ENCODE results near the gene TOMM5. TPM values are rescaled to one million over a fixed set of nuclear protein-coding genes. Genes with fewer than 3 reads are reported as not detected.

TOMM5 gene
- 118 and 122 TPM in 2 replicates for total RNA-seq

- DNase-seq (ENCODE audit: low read depth in 2 of 2) = peak; percentile 95 to 96
Measured at GRCh38 chr9:37592108-37592951, at the start of gene TOMM5. Gene TOMM5, minus strand, starts transcription at chr9:37592597. Its CDS starts 65 bp downstream, at chr9:37592532.

- DNase-seq (ENCODE audit: low read depth in 2 of 2) = no peak
Measured at GRCh38 chr9:37641331-37641730, 48.9 kb upstream of the TOMM5 start.

GRCh38 chr9:37640246-37640645 lies 47.8 kb upstream of the TOMM5 start:
- no peak for DNase-seq (ENCODE audit: low read depth in 2 of 2)

- no peak for DNase-seq (ENCODE audit: low read depth in 2 of 2)
Measured at GRCh38 chr9:37639841-37640240, 47.4 kb upstream of the TOMM5 start.

GRCh38 chr9:37639109-37639762 lies 46.8 kb upstream of the TOMM5 start:
- DNase-seq (ENCODE audit: low read depth in 2 of 2) = no peak

- no peak for DNase-seq (ENCODE audit: low read depth in 2 of 2)
Measured at GRCh38 chr9:37636511-37637448, 44.4 kb upstream of the TOMM5 start.

- DNase-seq (ENCODE audit: low read depth in 2 of 2) = no peak
Measured at GRCh38 chr9:37635808-37636207, 43.4 kb upstream of the TOMM5 start.

- no peak for DNase-seq (ENCODE audit: low read depth in 2 of 2)
Measured at GRCh38 chr9:37632479-37632878, 40.1 kb upstream of the TOMM5 start.

- DNase-seq (ENCODE audit: low read depth in 2 of 2) = no peak
Measured at GRCh38 chr9:37626708-37627292, 34.4 kb upstream of the TOMM5 start.

- no peak for DNase-seq (ENCODE audit: low read depth in 2 of 2)
Measured at GRCh38 chr9:37625758-37626147, 33.4 kb upstream of the TOMM5 start.

GRCh38 chr9:37625036-37625757 lies 32.8 kb upstream of the TOMM5 start:
- no peak for DNase-seq (ENCODE audit: low read depth in 2 of 2)

- DNase-seq (ENCODE audit: low read depth in 2 of 2) = no peak
Measured at GRCh38 chr9:37624073-37624472, 31.7 kb upstream of the TOMM5 start.

GRCh38 chr9:37623267-37623666 lies 30.9 kb upstream of the TOMM5 start:
- DNase-seq (ENCODE audit: low read depth in 2 of 2) = no peak

GRCh38 chr9:37622462-37622861 lies 30.1 kb upstream of the TOMM5 start:
- no peak for DNase-seq (ENCODE audit: low read depth in 2 of 2)

GRCh38 chr9:37621273-37622121 lies 29.1 kb upstream of the TOMM5 start:
- DNase-seq (ENCODE audit: low read depth in 2 of 2) = no peak

GRCh38 chr9:37620396-37620795 lies 28.0 kb upstream of the TOMM5 start:
- no peak for DNase-seq (ENCODE audit: low read depth in 2 of 2)

- no peak for DNase-seq (ENCODE audit: low read depth in 2 of 2)
Measured at GRCh38 chr9:37619806-37620205, 27.4 kb upstream of the TOMM5 start.

GRCh38 chr9:37618817-37619216 lies 26.4 kb upstream of the TOMM5 start:
- no peak for DNase-seq (ENCODE audit: low read depth in 2 of 2)

- DNase-seq (ENCODE audit: low read depth in 2 of 2) = peak in 1 of 2 donors; percentile 36
Measured at GRCh38 chr9:37617832-37618231, 25.4 kb upstream of the TOMM5 start.

- no peak for DNase-seq (ENCODE audit: low read depth in 2 of 2)
Measured at GRCh38 chr9:37617161-37617560, 24.8 kb upstream of the TOMM5 start.

All from lung microvascular endothelial cell (primary cell).